GM21528 (cell line): ENCODE results near the gene EIF1.
"Not testable (repeated sequence)": the region's sequence is repeated elsewhere in the genome, so short reads cannot be mapped to it uniquely, and the experiment has no call there.

Experiments used
- ATAC-seq: cut with Tn5 transposase; IDR thresholded peaks from one replicate; pipeline ENCODE4 v1.9.1; 2021; ENCODE audit warnings: mild to moderate bottlenecking, moderate library complexity; ENCODE audit not compliant: unreplicated experiment, low FRiP score

EIF1 gene

GRCh38 chr17:41688641-41689496 is at the start of gene EIF1:
Gene EIF1 (plus strand): TSS chr17:41688885. CDS start chr17:41689039, 154 bp downstream.
- peak; percentile 75 for ATAC-seq

GRCh38 chr17:41638941-41639340 is 49.7 kb upstream of the EIF1 start:
- ATAC-seq, result no peak

DNA sequence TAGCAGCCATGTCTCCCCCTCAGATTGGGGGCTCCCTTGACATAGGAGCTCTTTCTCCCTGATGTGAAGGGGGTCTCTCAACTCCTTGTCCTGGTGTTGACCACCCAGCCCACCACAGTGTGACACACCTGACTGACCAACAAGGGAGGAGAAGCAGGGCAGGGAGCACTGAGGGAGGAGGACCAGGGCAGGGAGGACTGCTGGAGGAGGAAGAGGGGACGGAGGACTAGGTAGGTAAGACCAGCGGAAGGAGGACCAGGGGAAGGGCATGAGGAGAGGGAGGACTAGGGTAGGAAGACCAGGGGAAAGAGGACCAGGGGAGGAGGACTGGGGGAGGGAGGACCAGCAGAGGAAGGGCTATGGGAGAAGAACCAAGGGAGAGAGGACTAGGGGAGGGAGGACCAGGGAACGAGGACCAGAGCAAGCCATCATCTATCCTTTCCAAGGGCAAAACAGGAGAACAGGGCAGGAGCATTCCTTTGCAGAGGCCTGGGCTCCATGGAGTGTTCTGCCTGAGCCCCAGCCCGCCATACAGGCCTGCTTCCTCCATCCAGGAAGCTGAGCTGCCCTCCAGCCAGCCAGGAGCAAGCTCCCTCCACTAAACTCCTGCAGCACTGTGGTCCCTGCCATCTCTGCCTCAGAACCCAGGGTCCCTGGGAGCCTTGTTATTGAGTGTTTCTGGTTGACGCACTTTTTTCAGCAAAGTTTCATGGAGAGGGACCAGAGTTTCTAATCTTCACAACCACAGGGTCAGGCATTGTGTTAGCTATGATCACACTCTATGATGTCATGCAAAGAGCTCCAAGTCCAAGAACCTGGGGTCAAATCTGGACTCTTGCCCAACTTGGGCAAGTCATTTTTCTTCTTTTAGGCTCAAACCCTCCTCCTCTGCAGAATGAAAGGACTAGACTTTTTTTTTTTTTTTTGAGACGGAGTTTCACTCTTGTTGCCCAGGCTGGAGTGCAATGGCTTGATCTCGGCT is 48.9 kb upstream of the EIF1 start:
- no peak for ATAC-seq

GRCh38 chr17:41640596-41640995 is 48.1 kb upstream of the EIF1 start:
- ATAC-seq, result not testable (repeated sequence)

- ATAC-seq, result no peak
Observed at GRCh38 chr17:41642252-41643156, 46.2 kb upstream of the EIF1 start.

- ATAC-seq, result no peak
Observed at GRCh38 chr17:41647038-41647813, 41.5 kb upstream of the EIF1 start.

GRCh38 chr17:41647940-41648410 is 40.7 kb upstream of the EIF1 start:
- ATAC-seq, result no peak

DNA sequence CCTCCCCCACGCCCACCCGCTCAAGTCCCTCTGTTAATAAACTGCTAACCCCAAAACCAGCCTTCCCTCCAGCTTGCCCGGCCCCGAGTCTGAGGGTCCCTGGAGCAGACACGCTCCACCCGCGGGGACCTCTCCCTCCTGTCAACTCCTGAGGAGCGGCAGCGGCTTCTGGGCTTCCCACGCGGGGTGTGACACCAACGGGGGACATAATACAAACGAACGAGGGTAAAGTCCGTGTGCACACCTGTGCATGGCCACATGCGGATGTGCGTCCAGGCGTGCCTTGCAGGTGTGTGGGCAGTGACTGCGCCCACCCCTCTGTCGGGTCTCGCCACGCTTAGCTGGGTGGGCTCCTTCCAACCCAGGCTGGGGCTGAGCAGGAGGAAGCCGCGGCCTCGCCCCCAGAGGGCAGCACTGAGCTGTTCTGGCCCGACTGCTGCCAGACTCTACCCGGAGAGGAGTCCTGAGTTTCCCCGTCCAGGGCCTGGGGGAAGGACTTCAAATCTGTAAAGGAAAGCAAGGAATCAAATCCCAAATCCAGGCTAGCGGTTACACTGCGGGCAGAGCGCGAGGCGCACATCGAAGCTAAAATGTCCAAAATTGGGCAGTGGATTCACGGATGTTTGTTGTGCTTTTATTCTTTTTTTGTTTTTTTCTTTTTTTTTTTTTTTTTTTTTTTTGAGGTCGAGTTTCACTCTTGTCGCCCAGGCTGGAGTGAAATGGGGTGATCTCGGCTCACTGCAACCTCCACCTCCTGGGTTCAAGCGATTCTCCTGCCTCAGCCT is 40.1 kb upstream of the EIF1 start:
- no peak for ATAC-seq

DNA sequence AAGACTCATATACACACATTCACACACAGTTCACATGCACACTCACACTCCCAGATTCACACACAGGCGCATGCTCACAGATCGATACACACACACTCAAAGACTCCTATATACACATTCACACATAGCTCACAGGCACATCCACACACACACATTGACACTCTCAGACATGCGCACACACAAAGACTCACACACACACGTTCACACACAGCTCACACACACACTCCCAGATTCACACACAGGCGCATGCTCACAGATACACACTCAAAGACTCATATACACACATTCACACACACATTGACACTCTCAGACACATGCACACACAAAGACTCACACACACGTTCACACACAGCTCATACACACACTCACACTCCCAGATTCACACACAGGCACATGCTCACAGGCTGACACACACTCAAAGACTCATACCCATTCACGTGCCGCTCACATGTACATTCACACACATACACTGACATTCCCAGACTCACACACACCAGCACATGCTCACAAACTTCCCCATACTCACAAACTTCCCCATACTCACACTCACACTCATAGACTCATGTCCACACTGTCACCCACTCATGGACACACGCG is 38.7 kb upstream of the EIF1 start:
- ATAC-seq, result no peak

- ATAC-seq, result no peak
Observed at GRCh38 chr17:41650794-41651624, 37.7 kb upstream of the EIF1 start.

DNA sequence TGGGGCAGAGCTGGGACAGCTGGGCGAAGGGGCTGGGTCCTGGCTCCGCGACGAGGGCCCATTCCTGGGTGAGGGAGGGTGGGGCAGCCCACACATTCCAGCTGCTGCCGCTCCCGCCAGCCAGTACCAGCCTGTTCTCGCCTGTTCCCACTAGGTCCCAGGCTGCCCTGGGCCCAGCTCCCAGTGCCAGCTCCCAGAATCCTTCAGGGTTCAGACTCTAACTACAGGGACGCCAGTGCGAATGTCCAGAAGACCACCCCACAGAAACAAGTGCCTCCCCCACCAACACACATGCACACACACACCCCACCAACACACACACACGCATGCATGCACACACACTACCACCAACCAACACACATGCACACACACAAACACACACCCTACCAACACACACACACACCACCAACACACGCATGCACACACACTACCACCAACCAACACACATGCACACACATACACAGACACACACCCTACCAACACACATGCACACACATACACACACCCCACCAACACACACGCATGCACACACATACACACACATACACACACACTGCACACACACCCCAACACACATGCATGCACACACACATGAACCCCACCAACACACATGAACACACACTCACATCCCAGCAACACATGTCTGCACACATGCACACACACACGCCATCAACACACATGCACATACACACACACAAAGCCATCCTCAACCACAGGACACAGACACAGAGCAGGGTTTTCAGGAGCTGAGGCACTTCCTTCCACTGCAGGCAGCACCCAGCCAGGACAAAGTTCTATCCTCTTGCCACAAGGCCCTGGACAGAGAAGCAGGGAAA is 36.8 kb upstream of the EIF1 start:
- no peak for ATAC-seq

DNA sequence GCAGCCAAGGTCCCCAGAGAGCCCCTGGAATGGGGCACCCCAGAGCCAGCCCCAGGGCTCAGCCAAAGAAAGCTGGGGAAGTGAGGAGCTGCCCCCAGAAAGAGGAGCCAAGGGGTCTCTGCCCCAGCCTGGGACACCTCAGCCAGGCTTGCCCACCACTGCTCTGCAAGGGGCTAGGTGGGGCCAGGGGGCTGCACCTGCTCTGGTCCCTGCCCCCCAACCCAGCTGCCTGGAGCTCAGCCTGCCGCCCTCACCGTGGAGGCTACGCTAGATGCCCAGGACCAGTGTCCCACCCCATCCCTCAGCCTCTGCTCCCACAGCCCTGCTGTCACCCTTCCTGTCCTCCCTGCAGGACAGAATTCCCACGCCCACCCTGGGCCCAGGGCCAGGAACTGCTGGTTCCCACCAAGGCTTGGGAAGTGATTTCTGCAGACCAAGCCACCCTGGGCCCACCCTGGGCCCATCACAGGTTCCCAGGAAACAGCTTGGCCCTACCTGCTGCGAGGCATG is 36.2 kb upstream of the EIF1 start:
- ATAC-seq, result no peak

DNA sequence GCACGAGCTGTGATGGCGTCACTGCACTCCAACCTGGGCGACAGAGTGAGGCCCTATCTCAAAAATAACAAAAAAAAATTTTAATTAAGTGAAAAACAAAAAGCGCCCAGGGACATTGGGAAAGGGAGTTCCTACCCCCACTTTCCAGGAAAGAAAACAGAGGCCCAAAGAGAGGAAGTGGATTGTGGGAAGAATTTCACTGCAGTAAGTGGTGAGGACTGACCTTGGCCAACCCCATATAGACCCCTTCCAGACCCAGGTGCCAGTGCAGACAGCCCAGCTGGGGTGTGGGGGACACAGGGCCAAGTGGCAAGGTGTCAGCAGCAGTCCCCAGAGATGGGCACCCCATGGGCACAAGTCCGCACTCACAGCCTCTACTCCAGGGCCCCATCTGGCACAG is 35.3 kb upstream of the EIF1 start:
- ATAC-seq, result no peak

DNA sequence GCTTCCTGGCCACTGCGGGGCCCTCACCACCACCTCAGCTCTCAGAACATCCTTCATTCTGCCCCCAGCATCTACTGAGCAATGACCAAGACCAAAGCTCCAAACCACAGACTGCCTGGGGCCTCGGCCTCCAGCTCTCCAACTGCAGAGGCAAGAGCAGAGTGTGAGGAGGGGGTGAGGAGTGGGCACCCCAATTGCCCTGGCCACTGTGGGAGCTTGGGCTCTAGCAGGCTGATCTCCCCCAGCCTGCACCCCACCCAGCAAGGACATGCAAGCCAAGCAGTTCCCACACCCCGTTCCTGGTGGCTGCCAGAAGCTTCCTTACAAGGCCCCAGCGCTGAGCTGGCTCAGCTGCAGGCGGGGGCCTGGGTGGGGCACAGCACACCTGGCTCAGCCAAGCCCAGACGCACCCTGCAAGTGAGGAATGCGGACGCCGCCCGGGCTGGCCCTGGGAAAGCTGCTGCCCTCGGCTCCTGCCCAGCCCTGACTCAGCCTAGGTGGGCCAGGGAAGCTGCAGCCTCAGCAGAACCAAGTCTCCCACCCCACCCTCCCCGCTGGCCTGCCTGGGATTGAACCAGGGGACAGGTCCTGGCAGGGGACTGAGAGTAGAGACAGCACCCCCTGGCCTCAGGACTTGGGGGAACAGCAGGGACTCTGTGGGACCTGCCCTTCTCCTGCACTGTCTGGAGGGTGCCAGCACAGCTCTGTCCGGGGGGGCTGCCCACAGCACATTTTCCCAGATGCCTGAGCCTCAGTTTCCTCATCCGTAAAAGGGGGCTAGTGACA is 34.6 kb upstream of the EIF1 start:
- no peak for ATAC-seq
